ENCODE measurements around the gene PLEKHG4B.

DNA sequence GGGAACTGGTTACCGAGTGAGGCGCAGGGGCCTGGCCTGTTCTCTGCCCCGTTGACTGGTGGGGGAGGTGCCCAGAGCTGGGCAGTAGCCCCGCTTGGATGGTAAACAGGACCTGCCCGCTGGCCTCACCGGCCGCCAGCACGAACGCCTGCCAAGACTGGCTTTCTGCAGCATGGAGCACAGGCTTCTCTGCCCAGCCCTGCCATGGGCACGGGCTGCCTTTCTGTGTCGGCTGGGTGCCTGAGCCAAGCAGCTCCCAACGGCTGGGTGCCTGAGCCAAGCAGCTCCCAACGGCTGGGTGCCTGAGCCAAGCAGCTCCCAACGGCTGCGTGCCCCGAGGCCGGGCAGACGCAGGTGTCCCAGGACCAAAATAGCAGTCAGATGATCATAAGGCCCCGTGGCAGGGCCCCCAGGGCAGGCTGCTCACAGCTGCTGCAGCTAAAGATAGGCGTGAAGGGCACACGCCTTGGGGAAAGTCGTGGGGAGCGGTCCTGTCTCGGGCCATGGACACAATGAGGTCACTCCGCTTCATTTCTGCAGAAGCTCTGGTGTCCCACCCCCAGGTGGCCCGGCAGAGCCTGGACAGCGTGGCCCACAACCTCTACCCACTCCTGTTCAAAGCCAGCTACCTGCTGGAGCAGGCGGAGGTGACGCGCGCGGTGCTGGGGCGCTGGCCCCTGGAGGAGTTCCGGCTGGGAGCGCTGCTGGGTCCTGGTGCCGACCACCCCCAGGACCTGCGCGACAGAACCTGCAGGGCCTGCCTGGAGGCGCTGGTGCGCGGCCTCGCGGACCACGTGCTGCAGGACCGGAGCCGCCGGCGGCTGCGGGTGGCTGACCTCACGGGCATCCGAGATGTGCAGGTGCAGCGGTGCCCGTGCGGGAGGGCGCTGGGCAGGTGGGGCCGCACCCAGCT lies 99.3 kb downstream of the PLEKHG4B start, which contains the start of gene LRRC14B:
- TF ChIP-seq SIN3A (IDR thresholded peaks at IDR 0.05; ENCODE audit: borderline replicate concordance, low read depth, low read length), result no peak
- TF ChIP-seq POLR2AphosphoS5 (IDR thresholded peaks at IDR 0.05; ENCODE audit: low read depth, low read length), result no peak
- no peak for TF ChIP-seq FOSL2 (IDR thresholded peaks at IDR 0.05; ENCODE audit: borderline replicate concordance, low read depth)
- TF ChIP-seq, protein P1, sequence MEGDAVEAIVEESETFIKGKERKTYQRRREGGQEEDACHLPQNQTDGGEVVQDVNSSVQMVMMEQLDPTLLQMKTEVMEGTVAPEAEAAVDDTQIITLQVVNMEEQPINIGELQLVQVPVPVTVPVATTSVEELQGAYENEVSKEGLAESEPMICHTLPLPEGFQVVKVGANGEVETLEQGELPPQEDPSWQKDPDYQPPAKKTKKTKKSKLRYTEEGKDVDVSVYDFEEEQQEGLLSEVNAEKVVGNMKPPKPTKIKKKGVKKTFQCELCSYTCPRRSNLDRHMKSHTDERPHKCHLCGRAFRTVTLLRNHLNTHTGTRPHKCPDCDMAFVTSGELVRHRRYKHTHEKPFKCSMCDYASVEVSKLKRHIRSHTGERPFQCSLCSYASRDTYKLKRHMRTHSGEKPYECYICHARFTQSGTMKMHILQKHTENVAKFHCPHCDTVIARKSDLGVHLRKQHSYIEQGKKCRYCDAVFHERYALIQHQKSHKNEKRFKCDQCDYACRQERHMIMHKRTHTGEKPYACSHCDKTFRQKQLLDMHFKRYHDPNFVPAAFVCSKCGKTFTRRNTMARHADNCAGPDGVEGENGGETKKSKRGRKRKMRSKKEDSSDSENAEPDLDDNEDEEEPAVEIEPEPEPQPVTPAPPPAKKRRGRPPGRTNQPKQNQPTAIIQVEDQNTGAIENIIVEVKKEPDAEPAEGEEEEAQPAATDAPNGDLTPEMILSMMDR (IDR thresholded peaks at IDR 0.05), result no peak
- TF ChIP-seq, protein P2, sequence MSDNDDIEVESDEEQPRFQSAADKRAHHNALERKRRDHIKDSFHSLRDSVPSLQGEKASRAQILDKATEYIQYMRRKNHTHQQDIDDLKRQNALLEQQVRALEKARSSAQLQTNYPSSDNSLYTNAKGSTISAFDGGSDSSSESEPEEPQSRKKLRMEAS (IDR thresholded peaks at IDR 0.05; ENCODE audit: low read depth), result no peak
- TF ChIP-seq TAF1 (IDR thresholded peaks at IDR 0.05; ENCODE audit: borderline replicate concordance, low read depth, low read length), result no peak
- TF ChIP-seq EP300 (IDR thresholded peaks at IDR 0.05; ENCODE audit: borderline replicate concordance in 1 of 2, low read depth in 1 of 2, low read length in 1 of 2), result no peak
- TF ChIP-seq SMC3 (IDR thresholded peaks at IDR 0.05; ENCODE audit: low read depth, low read length), result no peak
- no peak for TF ChIP-seq FOXM1 (IDR thresholded peaks at IDR 0.05; ENCODE audit: low read depth)
- TF ChIP-seq, protein P3, sequence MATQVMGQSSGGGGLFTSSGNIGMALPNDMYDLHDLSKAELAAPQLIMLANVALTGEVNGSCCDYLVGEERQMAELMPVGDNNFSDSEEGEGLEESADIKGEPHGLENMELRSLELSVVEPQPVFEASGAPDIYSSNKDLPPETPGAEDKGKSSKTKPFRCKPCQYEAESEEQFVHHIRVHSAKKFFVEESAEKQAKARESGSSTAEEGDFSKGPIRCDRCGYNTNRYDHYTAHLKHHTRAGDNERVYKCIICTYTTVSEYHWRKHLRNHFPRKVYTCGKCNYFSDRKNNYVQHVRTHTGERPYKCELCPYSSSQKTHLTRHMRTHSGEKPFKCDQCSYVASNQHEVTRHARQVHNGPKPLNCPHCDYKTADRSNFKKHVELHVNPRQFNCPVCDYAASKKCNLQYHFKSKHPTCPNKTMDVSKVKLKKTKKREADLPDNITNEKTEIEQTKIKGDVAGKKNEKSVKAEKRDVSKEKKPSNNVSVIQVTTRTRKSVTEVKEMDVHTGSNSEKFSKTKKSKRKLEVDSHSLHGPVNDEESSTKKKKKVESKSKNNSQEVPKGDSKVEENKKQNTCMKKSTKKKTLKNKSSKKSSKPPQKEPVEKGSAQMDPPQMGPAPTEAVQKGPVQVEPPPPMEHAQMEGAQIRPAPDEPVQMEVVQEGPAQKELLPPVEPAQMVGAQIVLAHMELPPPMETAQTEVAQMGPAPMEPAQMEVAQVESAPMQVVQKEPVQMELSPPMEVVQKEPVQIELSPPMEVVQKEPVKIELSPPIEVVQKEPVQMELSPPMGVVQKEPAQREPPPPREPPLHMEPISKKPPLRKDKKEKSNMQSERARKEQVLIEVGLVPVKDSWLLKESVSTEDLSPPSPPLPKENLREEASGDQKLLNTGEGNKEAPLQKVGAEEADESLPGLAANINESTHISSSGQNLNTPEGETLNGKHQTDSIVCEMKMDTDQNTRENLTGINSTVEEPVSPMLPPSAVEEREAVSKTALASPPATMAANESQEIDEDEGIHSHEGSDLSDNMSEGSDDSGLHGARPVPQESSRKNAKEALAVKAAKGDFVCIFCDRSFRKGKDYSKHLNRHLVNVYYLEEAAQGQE (IDR thresholded peaks at IDR 0.05; ENCODE audit: low read depth, low read length), result no peak
- TF ChIP-seq GABPA (IDR thresholded peaks at IDR 0.05; ENCODE audit: low read depth), result no peak
- TF ChIP-seq TEAD4 (IDR thresholded peaks at IDR 0.05; ENCODE audit: borderline replicate concordance, insufficient read depth), result no peak

Data from SK-N-SH (cell line).